ENCODE results near the gene PPP1R3G.

PPP1R3G gene

GRCh38 chr6:5044866-5045265 is 40.3 kb upstream of the PPP1R3G start:
- Histone ChIP-seq H3K27ac (replicated peaks) (no peak overlapping the region), H3K4me3 (replicated peaks; ENCODE audit: insufficient read depth, low read length) (no peak overlapping the region), H3K27me3 (ENCODE audit: insufficient read depth, poor library complexity, severe bottlenecking) (no peaks in the 10 kb centered on the region)
- TF ChIP-seq CTCF (IDR thresholded peaks at IDR 0.05; ENCODE audit: insufficient read depth, low read length) (no peak), GABPA (IDR thresholded peaks at IDR 0.05; ENCODE audit: low read depth) (no peak)
- no peak for DNase-seq (ENCODE audit: low read depth in 1 of 2, low spot score in 1 of 2)

GRCh38 chr6:5045416-5045815 is 39.7 kb upstream of the PPP1R3G start:
- Histone ChIP-seq H3K27ac (replicated peaks) (no peak overlapping the region), H3K27me3 (ENCODE audit: insufficient read depth, poor library complexity, severe bottlenecking) (no peaks in the 10 kb centered on the region), H3K4me3 (replicated peaks; ENCODE audit: insufficient read depth, low read length) (no peak overlapping the region)
- no peak for DNase-seq (ENCODE audit: low read depth in 1 of 2, low spot score in 1 of 2)
- no peak for TF ChIP-seq SPI1 (IDR thresholded peaks at IDR 0.05; ENCODE audit: borderline replicate concordance, low read depth)
- TF ChIP-seq REST (IDR thresholded peaks at IDR 0.05; ENCODE audit: insufficient replicate concordance, low read depth) = no peak
- TF ChIP-seq CTCF (IDR thresholded peaks at IDR 0.05; ENCODE audit: insufficient read depth, low read length) = no peak
- TF ChIP-seq POLR2AphosphoS5 (IDR thresholded peaks at IDR 0.05; ENCODE audit: low read depth) = no peak
- TF ChIP-seq GABPA (IDR thresholded peaks at IDR 0.05; ENCODE audit: low read depth) = no peak

GRCh38 chr6:5046430-5046829 is 38.7 kb upstream of the PPP1R3G start:
- DNase-seq (ENCODE audit: low read depth in 1 of 2, low spot score in 1 of 2) = no peak
- TF ChIP-seq REST (IDR thresholded peaks at IDR 0.05; ENCODE audit: insufficient replicate concordance, low read depth) = no peak
- Histone ChIP-seq H3K27me3 (ENCODE audit: insufficient read depth, poor library complexity, severe bottlenecking) (no peaks in the 10 kb centered on the region), H3K27ac (replicated peaks) (no peak overlapping the region), H3K4me3 (replicated peaks; ENCODE audit: insufficient read depth, low read length) (no peak overlapping the region)

- peak in 1 of 2 experiments; percentile 43 for DNase-seq (ENCODE audit: low read depth in 1 of 2, low spot score in 1 of 2)
- TF ChIP-seq REST (IDR thresholded peaks at IDR 0.05; ENCODE audit: insufficient replicate concordance, low read depth) (no peak), POLR2AphosphoS5 (IDR thresholded peaks at IDR 0.05; ENCODE audit: low read depth) (no peak), SPI1 (IDR thresholded peaks at IDR 0.05; ENCODE audit: borderline replicate concordance, low read depth) (no peak), GABPA (IDR thresholded peaks at IDR 0.05; ENCODE audit: low read depth) (no peak), CTCF (IDR thresholded peaks at IDR 0.05; ENCODE audit: insufficient read depth, low read length) (no peak)
- Histone ChIP-seq H3K27me3 (ENCODE audit: insufficient read depth, poor library complexity, severe bottlenecking) (no peaks in the 10 kb centered on the region), H3K27ac (replicated peaks) (no peak overlapping the region), H3K4me3 (replicated peaks; ENCODE audit: insufficient read depth, low read length) (no peak overlapping the region)
These were observed 35.1 kb upstream of the PPP1R3G start for GRCh38 chr6:5050009-5050408.

All from HL-60 (cell line).